ENCODE data around the gene PPP1R9B. TPM values are rescaled to one million over a fixed set of nuclear protein-coding genes. Genes with fewer than 3 reads are reported as not detected.

PPP1R9B gene
- total and polyA plus RNA-seq, 2 experiments from 2014 or later, result 5.1 to 26.2 TPM

DNA sequence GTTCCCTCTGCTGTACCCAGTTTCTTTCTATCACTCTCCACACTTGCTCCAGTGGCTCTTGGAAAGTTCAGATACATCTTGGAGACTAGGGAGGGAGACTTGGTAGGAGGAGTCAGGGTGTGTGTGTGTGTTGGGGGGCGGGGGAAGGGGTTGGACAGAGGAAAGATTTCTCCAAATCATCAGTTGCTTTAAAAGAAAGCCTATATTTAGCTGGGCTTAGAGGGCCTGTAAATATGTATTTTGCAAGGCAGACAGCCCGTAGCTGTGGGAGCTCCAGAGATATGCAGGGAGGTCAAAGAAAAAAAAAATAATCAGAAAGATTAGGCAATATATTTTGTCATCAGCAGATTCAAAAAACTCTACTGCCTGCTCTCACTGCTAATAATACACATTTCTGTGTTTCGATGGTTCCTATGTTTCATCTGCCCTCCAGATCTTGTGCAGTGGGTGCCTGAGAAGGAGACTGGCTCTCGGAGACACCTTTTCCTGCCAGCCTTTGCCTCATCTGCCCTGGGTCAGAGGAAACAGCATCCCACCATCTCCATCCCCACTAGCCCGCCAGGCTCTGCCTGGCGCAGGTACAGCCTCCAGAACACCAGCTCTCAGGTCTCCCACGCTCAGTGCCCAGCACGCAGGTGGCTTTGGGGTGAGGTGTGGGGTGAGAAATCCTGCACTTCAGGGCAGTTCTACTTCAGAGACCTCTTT is 4.8 kb upstream of the PPP1R9B start:
- Histone ChIP-seq H3K36me3 (replicated peaks; ENCODE audit: insufficient read depth, low read depth) (no peaks in the 10 kb centered on the region), H3K4me2 (no peak overlapping the region), H3K79me2 (peaks cover 5% of the 10 kb centered on the region), H3K4me1 (ENCODE audit: insufficient read depth) (peaks cover 6% of the 10 kb centered on the region), H3K9me3 (ENCODE audit: low read depth) (no peaks in the 10 kb centered on the region), H3K9me2 (replicated peaks; ENCODE audit: insufficient read depth) (no peaks in the 10 kb centered on the region), H4K20me1 (ENCODE audit: insufficient read depth, poor library complexity, severe bottlenecking) (no peaks in the 10 kb centered on the region), H3K27me3 (no peaks in the 10 kb centered on the region), H3K4me3 (no peak overlapping the region), H2AFZ (no peak overlapping the region), H3K27ac (peak overlapping the region; percentile 34)
- WGBS (ENCODE audit: low lambda C conversion rate, missing lambda C conversion rate), result 82% methylated on average over 8 of the region's 8 CpGs
- DNase-seq (ENCODE audit: low spot score), result peak; percentile 60
- TF ChIP-seq, protein P1, sequence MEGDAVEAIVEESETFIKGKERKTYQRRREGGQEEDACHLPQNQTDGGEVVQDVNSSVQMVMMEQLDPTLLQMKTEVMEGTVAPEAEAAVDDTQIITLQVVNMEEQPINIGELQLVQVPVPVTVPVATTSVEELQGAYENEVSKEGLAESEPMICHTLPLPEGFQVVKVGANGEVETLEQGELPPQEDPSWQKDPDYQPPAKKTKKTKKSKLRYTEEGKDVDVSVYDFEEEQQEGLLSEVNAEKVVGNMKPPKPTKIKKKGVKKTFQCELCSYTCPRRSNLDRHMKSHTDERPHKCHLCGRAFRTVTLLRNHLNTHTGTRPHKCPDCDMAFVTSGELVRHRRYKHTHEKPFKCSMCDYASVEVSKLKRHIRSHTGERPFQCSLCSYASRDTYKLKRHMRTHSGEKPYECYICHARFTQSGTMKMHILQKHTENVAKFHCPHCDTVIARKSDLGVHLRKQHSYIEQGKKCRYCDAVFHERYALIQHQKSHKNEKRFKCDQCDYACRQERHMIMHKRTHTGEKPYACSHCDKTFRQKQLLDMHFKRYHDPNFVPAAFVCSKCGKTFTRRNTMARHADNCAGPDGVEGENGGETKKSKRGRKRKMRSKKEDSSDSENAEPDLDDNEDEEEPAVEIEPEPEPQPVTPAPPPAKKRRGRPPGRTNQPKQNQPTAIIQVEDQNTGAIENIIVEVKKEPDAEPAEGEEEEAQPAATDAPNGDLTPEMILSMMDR (IDR thresholded peaks at IDR 0.05; ENCODE audit: poor library complexity), result no peak
- TF ChIP-seq EZH2 (IDR thresholded peaks at IDR 0.05; ENCODE audit: borderline replicate concordance), result no peak
- TF ChIP-seq EZH2phosphoT487 (IDR thresholded peaks at IDR 0.05; ENCODE audit: low read depth, severe bottlenecking, unreplicated experiment), result no peak

DNA sequence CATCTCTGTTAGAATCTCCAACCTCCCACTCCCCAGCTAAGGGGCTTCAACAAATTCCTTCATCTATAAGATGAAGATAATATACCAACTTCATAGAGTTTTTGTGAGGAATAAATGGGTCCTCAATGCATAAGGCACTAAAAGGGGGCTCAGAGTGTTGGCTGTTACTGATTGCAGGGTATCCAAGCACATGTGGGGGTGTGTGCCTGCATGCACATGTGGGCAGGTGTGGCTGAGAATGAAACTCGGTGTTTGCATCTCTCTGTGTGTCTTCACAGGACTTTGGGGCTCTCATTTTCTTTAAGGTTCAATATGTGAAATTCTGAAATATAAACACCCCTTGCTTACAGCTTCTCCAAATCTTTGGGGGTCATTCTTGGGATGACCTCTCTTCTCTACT is 4.1 kb upstream of the PPP1R9B start:
- H3K9me2 ChIP-seq (replicated peaks; ENCODE audit: insufficient read depth), result no peaks in the 10 kb centered on the region
- no peaks in the 10 kb centered on the region for H3K9me3 ChIP-seq (ENCODE audit: low read depth)
- H3K79me2 ChIP-seq, result peaks cover 10% of the 10 kb centered on the region
- no peak overlapping the region for H3K27ac ChIP-seq
- H3K27me3 ChIP-seq, result no peaks in the 10 kb centered on the region
- no peak for DNase-seq (ENCODE audit: low spot score)
- H3K4me1 ChIP-seq (ENCODE audit: insufficient read depth), result peaks cover 6% of the 10 kb centered on the region
- 81% methylated on average over 1 of the region's 1 CpG for WGBS (ENCODE audit: low lambda C conversion rate, missing lambda C conversion rate)
- H2AFZ ChIP-seq, result no peak overlapping the region
- H3K36me3 ChIP-seq (replicated peaks; ENCODE audit: insufficient read depth, low read depth), result no peaks in the 10 kb centered on the region
- H3K4me2 ChIP-seq, result no peak overlapping the region
- TF ChIP-seq EZH2 (IDR thresholded peaks at IDR 0.05; ENCODE audit: borderline replicate concordance), result no peak
- TF ChIP-seq EZH2phosphoT487 (IDR thresholded peaks at IDR 0.05; ENCODE audit: low read depth, severe bottlenecking, unreplicated experiment), result no peak
- TF ChIP-seq, protein P1 (IDR thresholded peaks at IDR 0.05; ENCODE audit: poor library complexity), result no peak
- no peak overlapping the region for H3K4me3 ChIP-seq
- peaks cover 2% of the 10 kb centered on the region for H4K20me1 ChIP-seq (ENCODE audit: insufficient read depth, poor library complexity, severe bottlenecking)

DNA sequence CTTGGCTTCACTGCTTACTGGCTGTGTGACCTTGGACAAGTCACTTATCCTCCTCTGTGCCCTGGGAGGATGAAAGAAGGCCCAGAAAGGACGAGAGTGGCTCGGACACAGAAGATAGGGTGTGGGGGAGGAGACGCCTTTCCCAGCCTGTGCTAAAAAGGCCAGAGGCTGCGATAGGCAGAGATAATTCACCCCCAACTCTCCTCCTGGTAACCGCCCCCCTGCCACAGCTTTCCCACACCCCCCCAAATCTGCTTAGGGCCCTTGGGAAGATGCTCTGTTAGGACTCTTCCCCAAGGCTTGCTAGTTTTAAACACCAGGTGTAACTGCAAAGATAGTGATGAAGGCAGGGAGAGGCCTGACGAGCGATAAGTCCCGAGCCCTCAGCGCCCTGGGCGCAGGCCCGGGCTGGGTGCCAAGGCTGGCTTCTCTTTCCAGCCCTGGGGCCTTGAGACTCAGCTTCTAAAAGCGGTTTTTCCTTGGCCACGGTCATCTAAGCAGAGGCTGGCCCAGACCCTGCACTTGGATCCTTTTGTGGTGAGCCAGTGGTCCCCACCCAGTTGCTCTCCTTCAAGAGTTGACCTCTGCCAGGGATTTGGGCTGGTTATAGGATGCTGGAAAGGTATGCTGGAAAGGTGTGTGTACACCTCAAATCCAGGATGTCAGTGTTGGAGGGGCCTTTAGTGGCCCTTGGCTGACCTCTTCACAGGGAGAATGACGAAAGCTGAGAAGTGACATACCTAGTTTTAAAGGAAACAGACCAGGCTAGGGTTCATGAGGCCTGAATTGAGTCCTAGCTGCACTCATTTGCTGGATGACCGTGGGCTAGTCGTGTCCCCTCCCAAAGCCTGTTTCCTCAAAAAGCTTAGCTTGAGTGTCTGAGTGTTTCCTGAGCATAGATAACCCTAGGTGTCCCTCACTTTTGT is 3.4 kb upstream of the PPP1R9B start:
- no peak for TF ChIP-seq EZH2phosphoT487 (IDR thresholded peaks at IDR 0.05; ENCODE audit: low read depth, severe bottlenecking, unreplicated experiment)
- no peak for TF ChIP-seq EZH2 (IDR thresholded peaks at IDR 0.05; ENCODE audit: borderline replicate concordance)
- TF ChIP-seq, protein P1 (IDR thresholded peaks at IDR 0.05; ENCODE audit: poor library complexity), result no peak
- H4K20me1 ChIP-seq (ENCODE audit: insufficient read depth, poor library complexity, severe bottlenecking), result peaks cover 8% of the 10 kb centered on the region
- H3K9me2 ChIP-seq (replicated peaks; ENCODE audit: insufficient read depth), result no peaks in the 10 kb centered on the region
- H3K4me2 ChIP-seq, result no peak overlapping the region
- H2AFZ ChIP-seq, result no peak overlapping the region
- no peak overlapping the region for H3K4me3 ChIP-seq
- no peak overlapping the region for H3K27ac ChIP-seq
- no peaks in the 10 kb centered on the region for H3K9me3 ChIP-seq (ENCODE audit: low read depth)
- no peaks in the 10 kb centered on the region for H3K27me3 ChIP-seq
- WGBS (ENCODE audit: low lambda C conversion rate, missing lambda C conversion rate), result 87% methylated on average over 14 of the region's 16 CpGs
- no peak for DNase-seq (ENCODE audit: low spot score)
- H3K4me1 ChIP-seq (ENCODE audit: insufficient read depth), result peaks cover 6% of the 10 kb centered on the region
- no peaks in the 10 kb centered on the region for H3K36me3 ChIP-seq (replicated peaks; ENCODE audit: insufficient read depth, low read depth)
- H3K79me2 ChIP-seq, result peaks cover 17% of the 10 kb centered on the region

Measured in hepatocyte (in vitro differentiated cells).